HepG2 (cell line): ENCODE data around the gene TDRD6. TPM values are rescaled to one million over a fixed set of nuclear protein-coding genes. Genes with fewer than 3 reads are reported as not detected.

ENCODE experiments used
- ATAC-seq: fragments of 200-7000 bp; cut with Tn5 transposase; 3 replicates; pipeline ENCODE4 v1.9.1; 2020; ENCODE audit warnings: mild to moderate bottlenecking, moderate library complexity
- BruUV-seq: library from RNA; stranded (reverse); fragments of 400-500 nt; replicated peaks from 2 replicates; lab custom pipeline; 2021; lab: Mats Ljungman, UMichigan
- CTCF ChIA-PET: fragments of 300-600 bp; formaldehyde crosslinking; extraction: SDS; loops from one replicate; lab custom pipeline; 2021; ENCODE audit warnings: low total read pairs, inconsistent platforms, low intra/inter-chr PET ratio; lab: Yijun Ruan, JAX
- POLR2A ChIA-PET: fragments of 350-600 bp; sonication (Branson Sonifier 250); formaldehyde crosslinking; loops from one replicate; lab custom pipeline; 2020; ENCODE audit warnings: antibody characterized with exemption, inconsistent platforms; lab: Yijun Ruan, JAX
- DNase-seq: peaks from one replicate; pipeline ENCODE4 v3.0.0-alpha.2; 2015; ENCODE audit warnings: low spot score
- FAIRE-seq: peaks from 3 replicates; lab custom pipeline; 2011; peaks lifted over from hg19 to GRCh38; lab: Jason Lieb, UNC
- H2AFZ ChIP-seq: one replicate; pipeline ENCODE4 v1.6.1; 2011; ENCODE audit warnings: low read length, inconsistent platforms
- H3K27ac ChIP-seq: fragments of 300-600 bp; 3 replicates; pipeline ENCODE4 v1.8.0; 2011; ENCODE audit warnings: mixed run types, mild to moderate bottlenecking, mixed read lengths, low read length, inconsistent platforms; ENCODE audit not compliant: insufficient read depth; ENCODE audit errors: extremely low read length
- H3K27me3 ChIP-seq, 2 experiments: fragments of 200-600 bp in 1 of 2; 2 replicates in 1 of 2; 3 replicates in 1 of 2; pipeline versions ENCODE4 v1.6.0 to v1.8.0; 2011; ENCODE audit warnings: low read length in 2 of 2, mild to moderate bottlenecking in 2 of 2, moderate library complexity in 2 of 2, inconsistent platforms in 1 of 2; ENCODE audit not compliant: insufficient read depth in 2 of 2, control insufficient read depth in 1 of 2
- H3K36me3 ChIP-seq, 2 experiments: fragments of 200-600 bp in 1 of 2; replicated peaks in 1 of 2; 2 replicates in 1 of 2; 3 replicates in 1 of 2; pipeline versions ENCODE4 v1.5.1 to v1.8.0; 2011; ENCODE audit warnings: low read length in 2 of 2, inconsistent platforms in 1 of 2; ENCODE audit not compliant: insufficient read depth in 2 of 2, control insufficient read depth in 1 of 2
- H3K4me1 ChIP-seq: 2 replicates; pipeline ENCODE4 v1.5.1; 2012; ENCODE audit warnings: low read length, inconsistent platforms; ENCODE audit not compliant: insufficient read depth
- H3K4me2 ChIP-seq: 2 replicates; pipeline ENCODE4 v1.6.0; 2011; ENCODE audit warnings: low read depth, low read length, inconsistent platforms
- H3K4me3 ChIP-seq, 3 experiments: fragments of 200-600 bp in 1 of 3; sonication (generic), shearing (Covaris generic) in 1 of 3; replicated peaks in 1 of 3; 2 replicates each; pipeline ENCODE4 v1.5.1; 2011 to 2016; ENCODE audit warnings: low read length in 3 of 3, inconsistent platforms in 2 of 3, low read depth in 2 of 3, mild to moderate bottlenecking in 2 of 3, control low read depth in 1 of 3, mixed read lengths in 1 of 3; ENCODE audit not compliant: insufficient read depth in 1 of 3
- H3K79me2 ChIP-seq: one replicate; pipeline ENCODE4 v1.6.1; 2011; ENCODE audit warnings: low read length, inconsistent platforms; ENCODE audit not compliant: insufficient read depth
- H3K9ac ChIP-seq: 2 replicates; pipeline ENCODE4 v1.6.0; 2011; ENCODE audit warnings: mild to moderate bottlenecking, low read depth, low read length, inconsistent platforms; ENCODE audit not compliant: insufficient read depth
- H3K9me3 ChIP-seq: 2 replicates; pipeline ENCODE4 v1.5.1; 2012; ENCODE audit warnings: mild to moderate bottlenecking, low read length
- H4K20me1 ChIP-seq: 2 replicates; pipeline ENCODE4 v1.6.0; 2011; ENCODE audit warnings: inconsistent platforms, mild to moderate bottlenecking, low read length, moderate library complexity; ENCODE audit not compliant: insufficient read depth
- ATF7 ChIP-seq, 2 experiments: fragments of 450-650 bp in 1 of 2; sonication (generic) in 1 of 2; formaldehyde crosslinking in 1 of 2; IDR thresholded peaks; 2 replicates each; pipeline versions ENCODE4 v1.4.0 to v1.6.1; 2016 to 2020; ENCODE audit warnings: antibody characterized with exemption in 1 of 2, mild to moderate bottlenecking in 1 of 2, missing genetic modification reagents in 1 of 2
- BATF2 ChIP-seq: sonication (generic); formaldehyde crosslinking; IDR thresholded peaks from 2 replicates; pipeline ENCODE4 v1.8.0; 2022; ENCODE audit warnings: mild to moderate bottlenecking, missing genetic modification reagents, moderate library complexity
- FOXP1 ChIP-seq, 2 experiments: fragments of 450-650 bp in 1 of 2; IDR thresholded peaks; 2 replicates each; pipeline ENCODE4 v1.6.1; 2017 to 2018; ENCODE audit warnings: antibody characterized with exemption in 1 of 2
- MTA3 ChIP-seq: sonication (generic); formaldehyde crosslinking; IDR thresholded peaks from 2 replicates; pipeline ENCODE4 v1.4.0; 2020; ENCODE audit warnings: missing genetic modification reagents
- RARG ChIP-seq: sonication (generic); formaldehyde crosslinking; IDR thresholded peaks from 2 replicates; pipeline ENCODE4 v1.4.0; 2020; ENCODE audit warnings: low read depth, mild to moderate bottlenecking, missing genetic modification reagents
- SMARCC2 ChIP-seq: fragments of 450-650 bp; IDR thresholded peaks from 2 replicates; pipeline ENCODE4 v1.6.1; 2017; ENCODE audit warnings: antibody characterized with exemption, mild to moderate bottlenecking
- SMYD3 ChIP-seq: sonication (generic); formaldehyde crosslinking; IDR thresholded peaks from 2 replicates; pipeline ENCODE4 v1.8.1; 2023; ENCODE audit warnings: mild to moderate bottlenecking, missing genetic modification reagents
- ZBTB46 ChIP-seq: sonication (generic); formaldehyde crosslinking; IDR thresholded peaks from 2 replicates; pipeline ENCODE4 v1.4.0; 2020; ENCODE audit warnings: mild to moderate bottlenecking, missing genetic modification reagents, borderline replicate concordance
- ZNF549 ChIP-seq: sonication (generic); formaldehyde crosslinking; IDR thresholded peaks from 2 replicates; pipeline ENCODE4 v1.5.0; 2020; ENCODE audit warnings: missing genetic modification reagents
- WGBS: methylation state at CpG from one replicate; pipeline ENCODE4 v1.1.6; 2017; ENCODE audit warnings: low lambda C conversion rate; 5-methylcytosine and 5-hydroxymethylcytosine counted together
- in situ Hi-C: cut with HindIII; loops from 2 replicates; pipeline ENCODE4 v1.10.0; 2017; ENCODE audit warnings: low pct_unique_long_range_greater_than_20kb; ENCODE audit not compliant: extremely low pct_ligation_motif_present
- intact Hi-C: fragments of 100-400 bp; cut with micrococcal nuclease; formaldehyde crosslinking; loops from one replicate; pipeline ENCODE4 v1.10.0; 2022; ENCODE audit not compliant: unreplicated experiment
- polyA plus RNA-seq, 8 experiments: library from polyadenylated mRNA; depleted of rRNA in 3 of 8; stranded (reverse) in 7 of 8; unstranded in 1 of 8; fragments of >200 nt; fragmentation: Illumina TruSeq in 4 of 8; extraction: Trizol in 4 of 8; gene quantifications; 2 replicates each; pipeline versions ENCODE4 v1.2.1 to v1.2.3, GENCODE V29; 2011 to 2016; ENCODE audit warnings: low read depth in 4 of 8, missing spikeins in 1 of 8, mixed read lengths in 1 of 8; ENCODE audit not compliant: insufficient read depth in 1 of 8
- total RNA-seq, 5 experiments: library from RNA; depleted of rRNA; stranded (reverse); fragments of >200 nt; fragmentation: Illumina TruSeq; extraction: Trizol; gene quantifications; 2 replicates each; pipeline ENCODE4 v1.2.3, GENCODE V29; 2016; ENCODE audit warnings: low read depth in 1 of 5
- TF ChIP-seq, protein P1 (sequence below): sonication (generic); formaldehyde crosslinking; IDR thresholded peaks from 2 replicates; pipeline ENCODE4 v1.9.0; 2021; ENCODE audit warnings: mild to moderate bottlenecking, missing genetic modification reagents
- TF ChIP-seq, protein P2 (sequence below): sonication (generic); formaldehyde crosslinking; IDR thresholded peaks from 2 replicates; pipeline ENCODE4 v1.5.0; 2020; ENCODE audit warnings: missing genetic modification reagents
- TF ChIP-seq, protein P3 (sequence below): sonication (generic); formaldehyde crosslinking; IDR thresholded peaks from 2 replicates; pipeline ENCODE4 v1.4.0; 2020; ENCODE audit warnings: missing genetic modification reagents, low read depth, mild to moderate bottlenecking, borderline replicate concordance

TDRD6 gene
- total and polyA plus RNA-seq, 2 of the 13 experiments (the other 11 are each of a cell fraction or from before 2014, with no cell fraction given), result not detected

DNA sequence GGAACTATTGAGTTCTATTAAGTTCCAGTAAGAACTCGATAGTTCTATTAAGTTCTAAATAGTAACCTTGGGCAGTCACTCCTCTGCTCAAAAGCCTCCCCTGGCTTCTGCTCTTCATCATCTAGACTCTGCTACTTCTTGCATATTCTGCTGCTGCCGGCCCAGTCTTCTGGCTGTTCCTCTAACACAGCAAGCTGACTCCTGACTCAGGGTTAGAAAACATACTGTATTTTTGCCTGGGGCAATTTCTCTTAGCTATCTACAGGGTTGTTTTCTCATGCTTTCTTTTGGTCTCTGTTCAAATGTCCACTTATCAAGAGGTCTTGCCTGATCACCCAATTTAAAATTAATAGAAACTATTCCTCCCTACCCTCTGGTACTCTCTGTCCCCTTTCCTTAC is 20.3 kb upstream of the TDRD6 start (continued):
- TF ChIP-seq, protein P1, sequence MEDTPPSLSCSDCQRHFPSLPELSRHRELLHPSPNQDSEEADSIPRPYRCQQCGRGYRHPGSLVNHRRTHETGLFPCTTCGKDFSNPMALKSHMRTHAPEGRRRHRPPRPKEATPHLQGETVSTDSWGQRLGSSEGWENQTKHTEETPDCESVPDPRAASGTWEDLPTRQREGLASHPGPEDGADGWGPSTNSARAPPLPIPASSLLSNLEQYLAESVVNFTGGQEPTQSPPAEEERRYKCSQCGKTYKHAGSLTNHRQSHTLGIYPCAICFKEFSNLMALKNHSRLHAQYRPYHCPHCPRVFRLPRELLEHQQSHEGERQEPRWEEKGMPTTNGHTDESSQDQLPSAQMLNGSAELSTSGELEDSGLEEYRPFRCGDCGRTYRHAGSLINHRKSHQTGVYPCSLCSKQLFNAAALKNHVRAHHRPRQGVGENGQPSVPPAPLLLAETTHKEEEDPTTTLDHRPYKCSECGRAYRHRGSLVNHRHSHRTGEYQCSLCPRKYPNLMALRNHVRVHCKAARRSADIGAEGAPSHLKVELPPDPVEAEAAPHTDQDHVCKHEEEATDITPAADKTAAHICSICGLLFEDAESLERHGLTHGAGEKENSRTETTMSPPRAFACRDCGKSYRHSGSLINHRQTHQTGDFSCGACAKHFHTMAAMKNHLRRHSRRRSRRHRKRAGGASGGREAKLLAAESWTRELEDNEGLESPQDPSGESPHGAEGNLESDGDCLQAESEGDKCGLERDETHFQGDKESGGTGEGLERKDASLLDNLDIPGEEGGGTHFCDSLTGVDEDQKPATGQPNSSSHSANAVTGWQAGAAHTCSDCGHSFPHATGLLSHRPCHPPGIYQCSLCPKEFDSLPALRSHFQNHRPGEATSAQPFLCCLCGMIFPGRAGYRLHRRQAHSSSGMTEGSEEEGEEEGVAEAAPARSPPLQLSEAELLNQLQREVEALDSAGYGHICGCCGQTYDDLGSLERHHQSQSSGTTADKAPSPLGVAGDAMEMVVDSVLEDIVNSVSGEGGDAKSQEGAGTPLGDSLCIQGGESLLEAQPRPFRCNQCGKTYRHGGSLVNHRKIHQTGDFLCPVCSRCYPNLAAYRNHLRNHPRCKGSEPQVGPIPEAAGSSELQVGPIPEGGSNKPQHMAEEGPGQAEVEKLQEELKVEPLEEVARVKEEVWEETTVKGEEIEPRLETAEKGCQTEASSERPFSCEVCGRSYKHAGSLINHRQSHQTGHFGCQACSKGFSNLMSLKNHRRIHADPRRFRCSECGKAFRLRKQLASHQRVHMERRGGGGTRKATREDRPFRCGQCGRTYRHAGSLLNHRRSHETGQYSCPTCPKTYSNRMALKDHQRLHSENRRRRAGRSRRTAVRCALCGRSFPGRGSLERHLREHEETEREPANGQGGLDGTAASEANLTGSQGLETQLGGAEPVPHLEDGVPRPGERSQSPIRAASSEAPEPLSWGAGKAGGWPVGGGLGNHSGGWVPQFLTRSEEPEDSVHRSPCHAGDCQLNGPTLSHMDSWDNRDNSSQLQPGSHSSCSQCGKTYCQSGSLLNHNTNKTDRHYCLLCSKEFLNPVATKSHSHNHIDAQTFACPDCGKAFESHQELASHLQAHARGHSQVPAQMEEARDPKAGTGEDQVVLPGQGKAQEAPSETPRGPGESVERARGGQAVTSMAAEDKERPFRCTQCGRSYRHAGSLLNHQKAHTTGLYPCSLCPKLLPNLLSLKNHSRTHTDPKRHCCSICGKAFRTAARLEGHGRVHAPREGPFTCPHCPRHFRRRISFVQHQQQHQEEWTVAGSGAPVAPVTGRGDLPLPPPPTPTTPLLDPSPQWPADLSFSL (CRISPR knock-in tag), result no peak
- TF ChIP-seq, protein P2, sequence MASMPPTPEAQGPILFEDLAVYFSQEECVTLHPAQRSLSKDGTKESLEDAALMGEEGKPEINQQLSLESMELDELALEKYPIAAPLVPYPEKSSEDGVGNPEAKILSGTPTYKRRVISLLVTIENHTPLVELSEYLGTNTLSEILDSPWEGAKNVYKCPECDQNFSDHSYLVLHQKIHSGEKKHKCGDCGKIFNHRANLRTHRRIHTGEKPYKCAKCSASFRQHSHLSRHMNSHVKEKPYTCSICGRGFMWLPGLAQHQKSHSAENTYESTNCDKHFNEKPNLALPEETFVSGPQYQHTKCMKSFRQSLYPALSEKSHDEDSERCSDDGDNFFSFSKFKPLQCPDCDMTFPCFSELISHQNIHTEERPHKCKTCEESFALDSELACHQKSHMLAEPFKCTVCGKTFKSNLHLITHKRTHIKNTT (CRISPR knock-in tag), result no peak
- no peak for TF ChIP-seq RARG (CRISPR knock-in tag)

- in situ Hi-C loops, result no loop called here
- H3K79me2 ChIP-seq, result no peaks in the 10 kb centered on the region
- H3K4me2 ChIP-seq, result no peak overlapping the region
- no peak overlapping the region for H3K9ac ChIP-seq
- WGBS, result 27% methylated on average over 1 of the region's 1 CpG
- H3K9me3 ChIP-seq, result no peaks in the 10 kb centered on the region
- no TSS peak for BruUV-seq
- ATAC-seq (no peak), DNase-seq (no peak), FAIRE-seq (no peak)
- H4K20me1 ChIP-seq, result no peaks in the 10 kb centered on the region
- POLR2A ChIA-PET, result no interaction called here
- CTCF ChIA-PET, result no interaction called here
- H3K4me1 ChIP-seq, result no peaks in the 10 kb centered on the region
- intact Hi-C loops, result no loop called here
- H3K36me3 ChIP-seq, result no peaks in the 10 kb centered on the region
- H3K27me3 ChIP-seq, result no peaks in the 10 kb centered on the region
- no peak overlapping the region for H3K4me3 ChIP-seq
- H2AFZ ChIP-seq, result no peak overlapping the region
- H3K27ac ChIP-seq, result no peak overlapping the region
- TF ChIP-seq MTA3 (no peak), ZBTB46 (CRISPR knock-in tag) (no peak), SMARCC2 (no peak), ATF7 (IDR thresholded peaks at IDR 0.05) (no peak), ATF7 (CRISPR knock-in tag; IDR thresholded peaks at IDR 0.05) (no peak), SMYD3 (CRISPR knock-in tag) (no peak), BATF2 (no peak), FOXP1 (IDR thresholded peaks at IDR 0.05) (no peak), FOXP1 (CRISPR knock-in tag; IDR thresholded peaks at IDR 0.05) (no peak), ZNF549 (CRISPR knock-in tag) (no peak)
- TF ChIP-seq, protein P3, sequence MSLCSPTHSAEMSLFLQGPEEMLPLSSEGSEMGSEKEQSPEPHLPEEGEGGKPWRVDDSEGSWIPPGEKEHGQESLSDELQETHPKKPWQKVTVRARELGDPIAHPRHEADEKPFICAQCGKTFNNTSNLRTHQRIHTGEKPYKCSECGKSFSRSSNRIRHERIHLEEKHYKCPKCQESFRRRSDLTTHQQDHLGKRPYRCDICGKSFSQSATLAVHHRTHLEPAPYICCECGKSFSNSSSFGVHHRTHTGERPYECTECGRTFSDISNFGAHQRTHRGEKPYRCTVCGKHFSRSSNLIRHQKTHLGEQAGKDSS (CRISPR knock-in tag), result no peak
Measured at GRCh38 chr6:46674410-46674809, 13.3 kb upstream of the TDRD6 start.
